Stimulated activated CD8-positive, alpha-beta memory T cell treated with anti-CD3 and anti-CD28 coated beads, Interleukin-2, amount 100 ng/mL, for 1 hour (primary cell): ENCODE data around the gene PPP1R3F.
A peak's percentile ranks its signal among the peaks of the same experiment; 100 is the strongest.

Experiments
- DNase-seq, 2 donors: peaks; one replicate each; pipeline ENCODE4 v3.0.0-alpha.2; 2020; ENCODE audit warnings: low read depth in 2 of 2

Gene PPP1R3F

DNA sequence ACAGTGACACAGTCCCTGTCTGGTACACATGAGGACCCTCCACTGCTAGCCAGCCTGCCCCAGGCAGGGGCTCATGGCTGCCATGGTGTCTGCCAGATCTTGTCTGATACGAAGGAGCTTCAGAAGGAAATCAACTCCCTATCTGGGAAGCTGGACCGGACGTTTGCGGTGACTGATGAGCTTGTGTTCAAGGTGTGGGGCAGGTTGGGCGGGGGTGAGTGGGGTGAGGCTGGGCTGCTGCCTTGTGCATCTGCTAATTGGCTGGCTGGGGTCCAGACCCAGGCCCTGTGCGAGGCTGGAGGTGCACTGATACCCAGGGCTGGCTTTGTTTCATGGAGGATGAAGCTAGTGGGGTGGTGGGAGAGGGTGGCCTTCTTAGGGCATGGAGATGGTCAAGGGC is 20.5 kb upstream of the PPP1R3F start:
- no peak for DNase-seq

DNA sequence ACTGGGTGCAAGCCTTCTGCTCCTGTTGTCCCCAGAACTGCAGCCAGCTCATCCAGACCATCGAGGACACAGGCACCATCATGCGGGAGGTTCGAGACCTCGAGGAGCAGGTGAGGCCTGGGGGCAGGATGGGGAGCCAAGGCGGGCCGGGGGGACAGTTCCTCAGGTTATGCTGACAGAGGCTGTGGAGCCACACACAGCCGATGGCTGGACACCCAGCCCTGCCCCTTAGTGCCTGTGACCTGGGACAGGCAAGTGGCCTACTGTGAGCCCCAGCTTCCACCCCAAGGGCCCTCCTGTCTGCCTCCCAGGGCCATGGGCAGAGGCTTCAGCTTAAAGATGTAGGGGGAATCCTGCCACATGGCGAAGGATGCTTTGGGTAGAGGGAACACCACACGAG is 20.0 kb upstream of the PPP1R3F start:
- no peak for DNase-seq

DNA sequence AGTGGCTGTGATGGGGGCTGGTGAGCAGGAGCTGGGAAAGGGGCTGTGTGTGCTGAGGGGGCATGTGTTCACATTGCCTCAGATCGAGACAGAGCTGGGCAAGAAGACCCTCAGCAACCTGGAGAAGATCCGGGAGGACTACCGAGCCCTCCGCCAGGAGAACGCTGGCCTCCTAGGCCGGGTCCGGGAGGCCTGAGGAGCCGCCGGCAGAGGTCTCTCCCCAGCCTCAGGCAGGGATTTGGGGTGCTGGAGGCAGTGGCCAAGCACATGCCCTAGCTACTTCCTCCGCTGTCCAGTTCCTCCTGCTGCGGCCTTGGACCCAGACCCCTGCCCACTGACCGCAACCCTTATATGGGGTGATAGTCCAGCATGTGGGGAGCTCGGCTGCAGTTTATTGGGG is 19.5 kb upstream of the PPP1R3F start:
- no peak for DNase-seq

DNA sequence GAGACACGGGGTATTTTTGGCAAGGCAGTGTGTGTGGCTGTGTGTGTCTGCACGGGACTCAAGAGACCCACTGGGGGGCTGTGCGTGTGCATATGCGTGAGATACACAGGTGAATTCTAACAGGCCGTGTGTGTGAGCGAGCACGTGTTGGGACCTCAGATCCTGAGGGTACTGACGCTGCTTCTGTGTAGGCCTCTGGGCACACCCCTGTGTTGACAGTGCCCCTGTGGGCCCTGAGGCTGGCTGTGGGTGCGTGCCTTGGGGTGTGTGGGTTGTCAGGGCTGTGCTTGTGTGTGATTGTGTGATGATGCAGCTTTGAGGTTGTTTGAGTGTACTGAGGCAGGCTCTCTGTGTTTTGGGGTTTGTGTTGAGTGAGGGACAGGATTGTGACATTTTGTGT is 19.0 kb upstream of the PPP1R3F start:
- no peak for DNase-seq

DNA sequence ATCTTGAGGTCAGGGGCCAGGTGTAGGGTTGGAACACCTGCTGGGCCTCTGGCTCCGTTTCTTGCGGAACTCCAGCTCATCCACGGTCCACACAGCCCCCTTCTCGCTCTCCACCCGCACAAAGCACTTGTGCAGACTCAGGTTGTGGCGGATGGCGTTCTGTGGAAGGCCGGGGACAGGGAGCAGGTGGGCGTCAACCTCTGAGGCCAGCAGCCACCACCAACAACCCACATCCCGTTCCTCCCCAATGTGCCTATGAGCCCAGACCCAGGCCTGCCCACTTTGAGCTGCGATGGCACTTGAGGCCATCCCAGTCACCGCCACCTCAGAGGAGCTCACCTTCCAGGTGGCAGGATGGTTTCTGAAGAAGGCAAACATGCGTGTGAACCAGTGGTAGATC is 18.3 kb upstream of the PPP1R3F start:
- DNase-seq = no peak

DNA sequence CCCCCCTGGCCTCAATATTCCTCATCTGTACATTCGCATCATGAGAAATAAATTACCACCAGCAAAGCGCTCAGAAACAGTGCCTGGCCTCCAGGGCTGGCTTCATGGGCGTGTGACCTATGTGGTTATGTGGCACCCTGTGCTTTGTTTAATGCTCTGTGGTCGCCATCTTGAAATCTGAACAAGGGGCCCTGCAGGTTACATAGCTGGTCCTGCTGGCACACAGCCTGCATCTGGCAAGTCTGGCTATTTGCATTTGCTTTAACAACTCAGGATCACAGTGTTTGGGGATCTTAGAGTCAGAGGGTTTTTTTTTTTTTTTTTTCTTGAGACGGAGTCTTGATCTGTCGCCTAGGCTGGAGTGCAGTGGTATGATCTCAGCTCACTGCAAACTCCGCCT is 15.0 kb upstream of the PPP1R3F start:
- no peak for DNase-seq

DNA sequence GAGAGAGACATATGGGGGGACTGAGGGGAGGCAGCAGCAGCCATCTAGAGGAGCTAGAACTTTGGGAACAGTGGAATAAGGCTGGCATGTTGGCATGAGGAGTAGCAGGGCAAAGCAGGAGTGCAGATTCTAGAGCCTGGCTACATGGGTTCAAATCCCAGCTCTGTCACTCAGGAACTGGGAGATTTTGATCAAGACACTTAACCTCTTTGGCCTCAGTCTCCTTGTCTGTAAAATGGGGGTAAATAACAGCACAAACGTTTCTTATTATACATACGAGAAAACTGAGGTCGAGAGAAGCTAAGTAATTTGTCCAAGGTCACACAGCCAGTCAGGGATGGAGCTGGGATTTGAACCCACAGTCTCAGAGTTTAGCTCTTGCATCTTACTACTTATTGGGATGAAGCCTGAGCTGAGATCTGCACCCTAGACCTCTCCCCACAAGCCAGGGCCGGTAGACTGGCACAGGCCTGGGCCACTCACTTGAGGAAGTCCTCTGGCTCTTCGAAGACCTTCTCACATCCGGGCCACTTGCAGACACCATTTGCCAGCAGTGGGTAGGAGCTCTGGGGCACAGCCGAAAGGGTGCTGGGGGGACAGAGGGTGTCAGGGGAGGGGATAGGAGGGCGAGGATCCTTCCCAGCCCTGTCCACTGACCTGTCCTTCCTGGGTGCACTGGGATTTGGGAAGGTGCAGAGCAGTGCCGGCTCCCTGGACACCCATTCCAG is 13.2 kb upstream of the PPP1R3F start:
- no peak for DNase-seq

DNA sequence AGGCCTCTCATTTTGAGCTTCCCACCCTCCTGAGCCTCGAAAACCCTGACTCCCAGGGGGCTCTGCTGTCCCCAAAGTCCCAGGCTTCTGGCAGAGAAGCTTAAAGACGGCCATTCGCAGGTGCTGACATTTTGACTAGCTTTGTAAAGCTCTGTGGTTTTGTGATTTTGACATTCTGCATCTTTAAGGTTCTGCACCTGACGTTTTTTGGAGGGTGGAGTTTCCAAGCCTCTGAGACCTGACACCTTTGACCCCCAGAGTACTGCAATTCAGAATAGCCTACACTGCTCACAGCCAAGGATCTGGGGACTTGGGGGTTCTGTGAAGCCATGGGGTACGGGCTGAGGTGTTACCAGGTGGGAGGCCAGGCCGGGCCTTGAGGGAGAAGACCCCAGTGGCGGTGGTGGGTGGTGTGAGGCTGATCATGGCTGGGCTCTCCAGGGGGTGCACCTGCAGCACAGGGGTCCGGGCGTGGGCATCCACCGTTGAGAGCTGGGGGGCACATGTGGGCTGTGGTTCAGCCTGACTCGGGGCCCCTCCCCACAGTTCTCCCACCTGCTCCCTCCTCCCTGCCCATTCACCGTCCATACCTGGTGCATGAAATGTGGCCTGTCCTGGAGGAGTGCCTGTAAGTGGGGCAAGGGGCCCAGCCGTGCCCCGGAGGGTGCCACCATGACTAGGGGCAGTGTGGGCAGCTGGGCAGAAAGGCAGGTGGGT is 12.4 kb upstream of the PPP1R3F start:
- no peak for DNase-seq

DNA sequence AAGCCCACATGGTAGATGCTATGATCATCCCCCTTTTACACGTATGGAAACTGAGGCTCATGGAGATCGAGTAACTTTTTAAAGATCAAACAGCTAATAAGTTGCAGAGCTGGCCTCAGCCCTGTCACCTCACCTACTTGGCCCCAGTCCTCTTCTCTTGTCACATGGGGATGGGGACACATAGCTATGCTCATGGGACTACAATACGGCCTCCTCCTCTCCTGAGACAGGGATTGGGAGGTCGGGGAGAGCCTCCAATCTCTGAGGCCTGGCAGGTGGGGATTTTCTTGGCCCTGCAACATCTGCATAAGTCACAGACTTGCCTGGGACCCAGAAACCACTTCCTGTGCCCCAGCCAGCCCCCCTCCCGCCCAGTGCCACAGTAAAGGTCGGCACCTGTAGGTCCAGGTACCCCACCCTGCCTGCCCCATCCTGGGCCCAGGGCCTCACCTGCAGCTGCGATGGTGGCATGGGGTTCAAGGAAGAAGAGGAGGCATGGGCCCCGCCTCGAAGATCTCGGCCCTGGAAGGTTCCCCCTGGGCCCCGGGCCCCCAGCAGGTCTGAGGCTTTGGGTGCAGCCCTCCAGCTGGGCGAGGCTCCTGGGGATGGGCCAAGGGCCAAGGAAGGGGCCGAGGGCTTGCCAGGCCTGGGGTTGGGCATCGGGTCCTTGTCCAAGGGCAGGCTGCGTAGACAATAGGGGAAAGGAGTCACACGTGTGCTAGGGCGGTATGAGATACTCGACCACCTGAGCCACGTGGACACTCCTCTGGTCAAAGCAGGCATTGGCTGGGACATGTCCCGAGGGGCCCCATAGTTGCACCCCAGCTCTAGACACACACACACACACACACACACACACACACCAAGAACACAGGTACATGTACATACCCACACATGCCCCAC is 11.5 kb upstream of the PPP1R3F start:
- DNase-seq = no peak

DNA sequence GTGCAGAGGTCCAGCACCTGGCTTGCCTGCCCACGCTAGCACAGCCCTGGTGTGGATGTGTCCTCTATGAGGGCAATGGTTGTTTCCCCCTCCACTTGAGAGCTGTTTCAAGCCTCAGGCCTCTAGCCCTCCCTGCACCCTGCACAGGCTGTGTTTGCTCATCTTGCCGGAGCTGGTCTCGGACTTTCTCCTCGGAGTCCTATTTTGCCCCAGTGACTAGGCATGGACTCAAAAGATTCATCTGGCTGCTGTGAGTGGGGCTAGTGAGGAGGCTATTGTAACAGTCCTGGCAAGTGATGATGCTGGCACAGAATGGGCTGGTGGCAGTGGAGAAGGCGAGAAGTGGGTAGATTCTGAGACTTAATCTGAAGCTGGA is 10.9 kb upstream of the PPP1R3F start:
- DNase-seq = no peak

DNA sequence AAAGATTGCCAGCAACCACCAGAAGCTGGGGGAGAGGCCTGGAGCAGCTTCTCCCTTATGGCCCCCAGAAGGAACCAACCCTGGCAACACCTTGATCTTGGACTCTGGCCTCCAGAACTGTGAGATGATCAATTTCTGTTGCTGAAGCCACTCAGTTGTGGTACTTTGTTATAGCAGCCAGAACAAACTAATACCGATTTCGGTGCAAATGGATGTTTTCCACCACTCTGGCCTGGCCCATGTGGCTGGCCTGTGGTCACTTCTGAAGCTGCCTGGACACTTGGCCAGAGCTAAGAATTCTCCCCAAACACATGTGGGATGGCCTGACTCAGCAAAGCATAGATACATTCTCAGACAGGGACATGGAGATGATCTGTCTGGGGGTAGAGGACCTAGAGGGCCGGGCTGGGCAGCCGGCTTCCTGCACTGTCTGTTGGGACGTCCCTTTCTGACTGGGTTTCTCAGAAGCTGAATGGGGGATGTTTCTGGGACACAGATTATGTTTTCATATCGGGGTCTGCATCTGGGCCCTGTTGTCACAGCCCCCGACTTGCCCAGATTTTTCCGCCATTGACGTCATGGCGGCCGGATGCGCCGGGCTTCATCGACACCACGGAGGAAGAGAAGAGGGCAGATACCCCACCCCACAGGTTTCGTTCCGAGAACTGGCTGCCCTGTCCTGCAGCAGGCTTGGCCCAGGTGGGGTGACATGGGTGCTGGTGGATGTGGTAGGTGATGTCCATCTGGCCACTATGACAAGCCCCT is 9.2 kb upstream of the PPP1R3F start:
- no peak for DNase-seq

DNA sequence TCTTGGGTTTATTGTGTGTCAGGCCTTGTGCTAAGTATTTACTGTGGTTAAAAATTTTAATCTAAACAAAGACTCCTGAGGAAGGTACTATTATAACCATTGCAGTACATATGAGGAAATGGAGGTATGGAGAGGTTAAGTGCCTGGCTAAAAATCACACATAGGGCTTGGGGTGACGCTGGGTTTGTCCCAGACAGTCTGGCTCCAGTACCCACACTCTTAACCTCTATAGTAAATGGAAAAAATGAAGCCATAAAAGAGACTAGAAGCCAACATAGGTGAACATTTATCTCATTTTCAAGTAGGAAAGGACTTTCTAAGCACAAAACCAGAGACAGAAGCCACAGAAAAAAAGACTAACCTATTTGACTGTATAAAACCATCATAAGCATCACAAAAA is 7.0 kb upstream of the PPP1R3F start:
- DNase-seq = no peak

DNA sequence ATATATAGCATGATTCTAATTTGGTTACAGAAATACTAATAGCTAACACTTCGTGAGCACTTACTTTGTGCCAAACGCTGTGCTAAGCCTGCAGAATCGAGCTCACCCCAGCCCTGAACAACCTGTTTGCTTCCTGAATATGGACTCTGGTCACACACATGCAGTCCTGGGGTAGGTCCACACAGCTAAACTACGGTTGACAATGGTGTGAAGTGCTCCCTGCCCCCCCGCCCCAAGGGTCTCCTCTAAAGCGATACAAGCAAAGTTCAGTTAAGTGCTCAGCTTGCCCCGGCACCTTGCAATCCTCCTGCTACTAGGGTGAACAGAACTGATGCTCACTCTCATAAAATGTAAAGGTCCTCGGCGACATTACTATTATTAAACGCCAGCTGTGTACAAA is 6.0 kb upstream of the PPP1R3F start:
- no peak for DNase-seq

DNA sequence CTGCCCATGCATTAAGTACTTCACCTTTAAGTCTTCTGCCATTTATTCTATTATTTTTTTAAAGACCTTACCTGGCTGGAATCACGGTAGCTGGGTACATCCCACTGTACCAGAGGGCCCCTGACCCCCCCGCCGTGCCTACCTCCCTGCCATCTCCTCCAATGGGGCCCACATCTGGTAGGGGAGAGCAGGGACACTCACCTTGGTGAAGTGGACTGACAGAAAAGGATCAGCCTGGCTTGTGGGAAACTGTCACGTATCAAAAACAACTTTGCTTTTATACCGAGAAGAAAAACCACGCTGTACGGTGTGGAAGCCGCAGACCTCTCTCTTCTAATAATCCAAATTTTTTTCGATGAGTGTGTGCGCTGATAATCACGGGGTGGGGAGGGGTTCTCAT is 5.1 kb upstream of the PPP1R3F start, which contains the start of gene FOXP3:
Gene FOXP3, minus strand, starts transcription at position 251 of the 400 bp plus-strand sequence. CDS start 6,205 bp downstream, outside the sequence.
- DNase-seq = no peak

DNA sequence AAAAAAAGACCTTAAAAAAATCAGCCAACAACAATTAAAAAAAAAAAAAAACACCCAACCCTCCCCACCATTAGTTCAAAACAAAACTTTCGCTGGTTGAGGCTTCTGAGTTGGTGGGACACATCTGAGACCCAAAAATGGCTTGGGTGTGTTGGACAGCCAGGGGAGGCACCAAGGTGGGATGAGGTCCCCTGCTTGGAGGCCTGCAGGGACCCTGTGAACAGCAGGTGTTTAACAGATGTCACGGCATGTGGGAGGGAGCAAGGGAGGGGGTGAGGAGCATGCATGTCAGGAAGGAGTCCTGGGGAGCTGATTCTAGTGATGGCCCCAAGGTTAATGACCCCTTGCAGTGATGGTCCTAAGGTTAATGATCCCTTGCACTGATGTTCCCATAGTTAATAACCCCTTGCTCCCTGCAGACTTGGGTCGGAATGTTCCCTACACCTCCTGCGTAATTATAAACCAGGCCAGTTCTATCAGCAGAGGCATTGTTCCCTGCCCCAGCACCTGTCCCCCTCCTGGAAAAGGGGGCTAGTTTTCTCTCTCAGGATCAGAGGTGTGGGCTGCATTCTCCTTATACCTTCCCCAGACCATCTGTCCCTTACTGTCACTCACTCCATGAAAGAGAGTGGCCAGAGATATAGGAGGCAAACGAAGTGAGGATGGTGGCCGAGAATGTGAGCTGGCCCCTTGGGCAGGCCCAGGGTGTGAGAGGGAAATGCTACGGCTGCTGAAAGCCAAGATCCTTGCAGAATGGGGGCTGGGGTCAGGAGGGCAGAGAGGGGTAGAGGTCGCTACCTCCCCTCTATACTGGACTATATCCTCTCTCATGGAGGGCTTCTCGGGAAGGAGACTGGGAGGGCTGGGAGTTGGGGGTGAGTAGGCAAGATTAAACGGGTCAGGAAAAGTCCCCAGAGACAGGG is 2.8 kb upstream of the PPP1R3F start:
- DNase-seq = no peak

DNA sequence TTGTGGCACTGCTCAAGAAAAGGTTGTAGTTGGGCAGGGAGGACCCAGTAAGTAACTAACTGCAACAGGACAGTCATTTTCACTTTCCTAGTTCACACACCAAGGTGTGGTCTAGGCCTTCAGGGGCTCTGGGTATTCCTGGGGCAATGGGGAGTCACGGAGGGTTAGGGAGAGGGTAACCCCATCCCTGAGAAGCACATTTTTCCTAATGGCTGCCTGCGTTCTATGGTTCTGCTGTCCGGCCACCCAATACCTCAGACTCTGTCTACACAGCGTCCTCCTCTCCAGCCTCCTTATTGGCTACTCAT is 937 bp upstream of the PPP1R3F start:
- DNase-seq = no peak

DNA sequence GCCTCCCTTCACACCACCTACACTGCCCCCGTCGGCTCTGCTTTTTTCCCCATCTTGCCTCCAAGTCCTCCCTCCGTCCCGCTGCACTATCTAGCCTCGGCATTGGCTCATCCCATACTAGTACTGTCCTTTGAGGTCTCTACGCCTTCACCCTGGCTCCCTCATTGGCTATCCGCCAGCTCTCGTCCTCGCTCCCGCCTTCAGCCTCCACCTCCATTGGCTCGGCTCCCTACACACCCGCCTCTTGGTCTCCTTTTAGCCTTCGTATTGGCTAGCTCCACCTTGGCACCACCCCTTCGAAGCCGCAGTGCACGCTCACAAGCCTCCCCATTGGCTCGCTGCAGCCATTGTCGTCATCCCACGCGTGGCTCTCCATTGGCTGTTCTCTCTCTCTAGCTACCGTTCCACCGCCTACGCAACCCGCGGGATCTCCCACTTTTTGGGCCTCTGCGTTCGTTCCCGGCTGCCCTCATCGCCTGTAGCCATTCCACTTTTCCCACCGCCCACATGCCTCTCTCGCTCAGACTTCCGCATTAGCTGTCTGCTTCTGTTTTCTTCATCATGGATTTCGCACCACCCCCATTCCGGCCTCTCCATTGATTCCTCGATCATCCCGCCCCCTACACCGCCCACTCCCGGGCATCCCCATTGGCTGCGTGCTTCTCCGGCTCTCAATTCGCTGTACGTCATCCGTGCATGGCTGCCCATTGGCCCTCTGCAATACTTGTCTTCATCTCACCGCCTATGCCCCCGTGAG is 405 bp upstream of the PPP1R3F start:
- peak; percentile 80 to 88 for DNase-seq

DNA sequence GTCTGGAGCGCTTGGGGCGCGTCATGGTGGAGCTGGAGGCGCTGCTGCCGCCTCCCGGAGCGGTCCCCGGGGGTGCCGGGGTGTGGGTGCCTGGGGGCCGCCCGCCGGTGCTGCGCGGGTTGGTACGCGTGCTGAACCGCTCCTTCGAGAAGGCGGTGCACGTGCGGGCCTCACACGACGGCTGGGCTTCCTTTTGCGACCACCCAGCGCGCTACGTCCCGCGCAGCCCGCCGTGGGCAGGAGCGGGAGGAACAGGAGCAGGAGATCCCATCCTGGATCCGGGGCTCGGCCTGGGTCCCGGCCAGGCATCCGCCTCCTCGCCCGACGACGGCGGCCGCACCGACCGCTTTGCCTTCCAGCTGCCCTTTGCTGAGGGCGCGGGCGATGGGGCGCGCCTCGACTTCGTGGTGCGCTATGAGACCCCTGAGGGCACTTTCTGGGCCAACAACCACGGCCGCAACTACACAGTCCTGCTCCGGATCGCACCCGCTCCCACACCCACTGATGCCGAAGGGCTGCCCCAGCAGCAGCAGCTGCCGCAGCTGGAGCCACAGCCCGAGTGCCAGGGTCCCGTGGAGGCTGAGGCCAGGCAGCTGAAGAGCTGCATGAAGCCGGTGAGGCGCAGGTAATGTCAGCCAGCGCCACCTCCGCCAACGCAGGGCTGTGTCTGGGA is 792 bp downstream of the PPP1R3F start:
- DNase-seq = no peak

DNA sequence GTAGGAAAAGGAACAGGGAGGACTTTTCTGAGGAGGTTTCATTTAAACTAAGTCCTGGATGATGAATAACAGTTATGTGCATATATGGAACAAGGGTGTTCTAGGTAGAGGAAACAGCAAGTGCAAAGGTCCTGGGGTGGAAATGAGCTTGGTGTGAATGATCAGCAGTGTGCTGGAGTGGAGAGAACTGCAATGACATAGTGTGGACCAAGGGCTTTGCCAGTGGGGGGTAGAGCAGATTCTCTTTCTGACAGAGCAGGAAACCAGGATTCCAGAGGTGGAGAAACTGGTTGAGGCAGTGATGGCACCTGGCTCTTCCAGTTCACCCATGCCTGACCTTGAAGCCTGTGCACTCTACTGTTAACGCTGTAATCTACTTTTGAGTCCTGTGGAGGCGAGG is 1.7 kb downstream of the PPP1R3F start:
- no peak for DNase-seq

DNA sequence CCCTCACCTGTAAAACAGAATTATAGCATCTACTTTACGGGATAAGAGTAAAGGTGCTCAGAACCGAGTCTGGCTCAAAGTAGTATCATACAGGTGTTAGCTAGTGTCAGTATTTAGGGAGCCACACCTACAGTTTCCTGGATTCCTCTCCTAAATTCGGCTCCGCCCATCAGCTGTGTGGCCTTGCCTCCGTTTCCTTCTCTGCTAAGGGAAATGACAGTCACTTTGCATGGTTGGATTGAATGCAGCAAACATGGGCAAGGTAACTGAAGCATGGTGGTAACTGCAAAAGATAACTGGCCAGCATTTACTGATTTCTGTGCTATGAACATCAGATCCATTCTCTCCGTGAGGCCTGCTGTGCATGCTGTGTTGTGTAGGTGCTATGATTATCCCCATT is 2.8 kb downstream of the PPP1R3F start:
- DNase-seq = no peak
